ENCODE data around the gene CC2D1B. TPM values are rescaled to one million over a fixed set of nuclear protein-coding genes. Genes with fewer than 3 reads are reported as not detected.

Gene CC2D1B
- total and polyA plus RNA-seq, 4 donors: 21.1 to 54.6 (median 34.8) TPM

- Histone ChIP-seq H3K36me3 (ENCODE audit: control insufficient read depth in 4 of 4, insufficient read depth in 4 of 4, low read length in 4 of 4) (peaks cover 0 to 8% (median under 1%) of the 10 kb centered on the region in 4 donors), H3K9ac (ENCODE audit: insufficient read depth in 1 of 2, low read length in 2 of 2) (no peak overlapping the region), H3K4me1 (ENCODE audit: control insufficient read depth in 5 of 5, insufficient read depth in 5 of 5, low read length in 5 of 5) (no peaks in the 10 kb centered on the region), H3K27ac (ENCODE audit: low read depth in 1 of 2, low read length in 1 of 2) (no peak overlapping the region), H3K27me3 (ENCODE audit: control insufficient read depth in 3 of 3, insufficient read depth in 3 of 3, low read length in 2 of 3) (no peaks in the 10 kb centered on the region), H3K9me3 (ENCODE audit: control insufficient read depth in 4 of 4, insufficient read depth in 3 of 4, low read length in 3 of 4) (no peaks in the 10 kb centered on the region), H3K4me3 (no peak overlapping the region)
- 89 to 90% methylated on average over 2 of the region's 2 CpGs for WGBS, 2 donors
- DNase-seq (peak in 1 of 3 donors; percentile 4), ATAC-seq (ENCODE audit: insufficient read depth, low FRiP score) (no peak)
- TF ChIP-seq, protein P1, sequence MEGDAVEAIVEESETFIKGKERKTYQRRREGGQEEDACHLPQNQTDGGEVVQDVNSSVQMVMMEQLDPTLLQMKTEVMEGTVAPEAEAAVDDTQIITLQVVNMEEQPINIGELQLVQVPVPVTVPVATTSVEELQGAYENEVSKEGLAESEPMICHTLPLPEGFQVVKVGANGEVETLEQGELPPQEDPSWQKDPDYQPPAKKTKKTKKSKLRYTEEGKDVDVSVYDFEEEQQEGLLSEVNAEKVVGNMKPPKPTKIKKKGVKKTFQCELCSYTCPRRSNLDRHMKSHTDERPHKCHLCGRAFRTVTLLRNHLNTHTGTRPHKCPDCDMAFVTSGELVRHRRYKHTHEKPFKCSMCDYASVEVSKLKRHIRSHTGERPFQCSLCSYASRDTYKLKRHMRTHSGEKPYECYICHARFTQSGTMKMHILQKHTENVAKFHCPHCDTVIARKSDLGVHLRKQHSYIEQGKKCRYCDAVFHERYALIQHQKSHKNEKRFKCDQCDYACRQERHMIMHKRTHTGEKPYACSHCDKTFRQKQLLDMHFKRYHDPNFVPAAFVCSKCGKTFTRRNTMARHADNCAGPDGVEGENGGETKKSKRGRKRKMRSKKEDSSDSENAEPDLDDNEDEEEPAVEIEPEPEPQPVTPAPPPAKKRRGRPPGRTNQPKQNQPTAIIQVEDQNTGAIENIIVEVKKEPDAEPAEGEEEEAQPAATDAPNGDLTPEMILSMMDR (IDR thresholded peaks at IDR 0.05; ENCODE audit: control extremely low read depth, extremely low read depth): no peak
Observed at GRCh38 chr1:52321061-52321460, 44.9 kb downstream of the CC2D1B start.

DNA sequence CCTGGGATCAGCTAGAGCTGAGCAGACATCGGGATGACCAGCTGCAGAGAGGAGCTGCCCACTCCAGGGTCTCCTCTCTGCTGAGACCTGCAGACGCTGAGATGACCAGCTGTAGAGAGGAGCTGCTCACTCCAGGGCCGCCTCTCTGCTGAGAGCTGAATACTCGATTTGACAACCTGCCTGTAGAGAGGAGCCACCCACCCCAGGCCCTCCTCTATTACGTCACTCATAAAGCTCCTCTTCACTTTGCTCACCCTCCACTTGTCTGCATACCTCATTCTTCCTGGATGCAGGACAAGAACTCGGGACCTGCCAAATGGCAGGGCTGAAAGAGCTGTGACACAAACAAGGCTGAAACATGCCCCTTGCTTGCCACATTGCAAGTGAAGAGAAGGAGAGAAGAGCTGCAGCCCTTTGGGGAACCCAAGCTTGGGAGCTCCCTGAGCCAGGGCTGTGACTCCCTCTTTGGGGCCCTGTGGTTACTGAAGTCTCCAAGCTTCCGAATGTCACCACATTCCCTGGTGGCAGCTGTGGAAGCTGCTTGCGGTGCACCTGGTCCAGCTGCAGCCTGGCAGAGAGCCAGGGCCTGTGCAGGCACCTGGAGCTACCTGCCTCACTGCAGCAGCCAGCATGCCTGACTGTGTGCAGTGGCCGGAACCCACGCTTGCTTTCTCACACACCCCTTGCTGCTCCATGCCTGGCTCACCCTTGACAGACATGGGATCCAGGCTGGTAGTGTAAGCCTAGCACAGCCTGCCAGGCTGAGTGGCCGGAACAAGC is 59.6 kb downstream of the CC2D1B start:
- H3K4me1 ChIP-seq (ENCODE audit: control insufficient read depth in 5 of 5, insufficient read depth in 5 of 5, low read length in 5 of 5): no peaks in the 10 kb centered on the region
- ATAC-seq (ENCODE audit: insufficient read depth, low FRiP score): no peak
- no peak overlapping the region for H3K27ac ChIP-seq (ENCODE audit: low read depth in 1 of 2, low read length in 1 of 2)
- H3K9me3 ChIP-seq (ENCODE audit: control insufficient read depth in 4 of 4, insufficient read depth in 3 of 4, low read length in 3 of 4): no peaks in the 10 kb centered on the region
- 82 to 93% methylated on average over 11 of the region's 11 CpGs for WGBS, 2 donors
- no peaks in the 10 kb centered on the region for H3K27me3 ChIP-seq (ENCODE audit: control insufficient read depth in 3 of 3, insufficient read depth in 3 of 3, low read length in 2 of 3)
- no peak for DNase-seq
- TF ChIP-seq, protein P1 (IDR thresholded peaks at IDR 0.05; ENCODE audit: control extremely low read depth, extremely low read depth): no peak
- no peak overlapping the region for H3K9ac ChIP-seq (ENCODE audit: insufficient read depth in 1 of 2, low read length in 2 of 2)
- H3K4me3 ChIP-seq: no peak overlapping the region
- H3K36me3 ChIP-seq (ENCODE audit: control insufficient read depth in 4 of 4, insufficient read depth in 4 of 4, low read length in 4 of 4): peaks cover 0 to 10% (median 4%) of the 10 kb centered on the region in 4 donors

GRCh38 chr1:52305417-52306226 is 60.4 kb downstream of the CC2D1B start:
- Histone ChIP-seq H3K27me3 (ENCODE audit: control insufficient read depth in 3 of 3, insufficient read depth in 3 of 3, low read length in 2 of 3) (no peaks in the 10 kb centered on the region), H3K36me3 (ENCODE audit: control insufficient read depth in 4 of 4, insufficient read depth in 4 of 4, low read length in 4 of 4) (peaks cover 0 to 10% (median 4%) of the 10 kb centered on the region in 4 donors), H3K9me3 (ENCODE audit: control insufficient read depth in 4 of 4, insufficient read depth in 3 of 4, low read length in 3 of 4) (no peaks in the 10 kb centered on the region), H3K27ac (ENCODE audit: low read depth in 1 of 2, low read length in 1 of 2) (no peak overlapping the region), H3K4me1 (ENCODE audit: control insufficient read depth in 5 of 5, insufficient read depth in 5 of 5, low read length in 5 of 5) (no peaks in the 10 kb centered on the region), H3K4me3 (no peak overlapping the region), H3K9ac (ENCODE audit: insufficient read depth in 1 of 2, low read length in 2 of 2) (no peak overlapping the region)
- TF ChIP-seq, protein P1 (IDR thresholded peaks at IDR 0.05; ENCODE audit: control extremely low read depth, extremely low read depth): no peak
- 92 to 94% methylated on average over 13 of the region's 13 CpGs for WGBS, 2 donors
- no peak for DNase-seq
- ATAC-seq (ENCODE audit: insufficient read depth, low FRiP score): no peak

Other genes starting within 250 kb of the CC2D1B start
- gene ZFYVE9, start 224.1 kb downstream of the CC2D1B start, total RNA-seq: 10 to 100 TPM; 13.8 to 51.5 TPM
- 1 to 10 TPM; 3.3 to 6.0 TPM for gene ZFYVE9, start 224.1 kb downstream of the CC2D1B start, polyA plus RNA-seq
- gene ORC1, start 38.2 kb upstream of the CC2D1B start, total RNA-seq: 1 to 10 TPM; 2.3 to 2.5 TPM
- 1 to 10 TPM in 1 of 2 donors, under 1 TPM in 1; 0.59 to 1.1 TPM for gene ORC1, start 38.2 kb upstream of the CC2D1B start, polyA plus RNA-seq
- gene PRPF38A, start 38.4 kb upstream of the CC2D1B start, total RNA-seq: 10 to 100 TPM; 31.4 to 37.9 TPM
- 10 to 100 TPM; 13.6 to 23.8 TPM for gene PRPF38A, start 38.4 kb upstream of the CC2D1B start, polyA plus RNA-seq
- gene TUT4, start 186.9 kb upstream of the CC2D1B start, total RNA-seq: 100 to 1,000 TPM in 1 of 2 donors, 10 to 100 TPM in 1; 37.2 to 142 TPM
- gene TUT4, start 186.9 kb upstream of the CC2D1B start, polyA plus RNA-seq: 10 to 100 TPM; 16.4 to 19.9 TPM
- gene GPX7, start 236.2 kb upstream of the CC2D1B start, total RNA-seq: 10 to 100 TPM in 1 of 2 donors, 1 to 10 TPM in 1; 7.3 to 61.4 TPM
- gene GPX7, start 236.2 kb upstream of the CC2D1B start, polyA plus RNA-seq: 10 to 100 TPM; 11.5 to 12.7 TPM

Data from lung (tissue), 12 donors.